Ishikawa (cell line): ENCODE results near the gene SPATA6L.

ENCODE experiments used
- CEBPB ChIP-seq: IDR thresholded peaks from 2 replicates; pipeline ENCODE4 v1.6.1; 2012
- CREB1 ChIP-seq: IDR thresholded peaks from 2 replicates; pipeline ENCODE4 v1.6.1; 2012; ENCODE audit warnings: low read depth
- EGR1 ChIP-seq: IDR thresholded peaks from 2 replicates; pipeline ENCODE4 v1.6.1; 2012
- EP300 ChIP-seq: IDR thresholded peaks from 2 replicates; pipeline ENCODE4 v1.6.1; 2012; ENCODE audit warnings: borderline replicate concordance
- FOXM1 ChIP-seq: IDR thresholded peaks from 2 replicates; pipeline ENCODE4 v1.6.1; 2012; ENCODE audit warnings: low read depth, borderline replicate concordance
- NFIC ChIP-seq: IDR thresholded peaks from 2 replicates; pipeline ENCODE4 v1.6.1; 2012
- RAD21 ChIP-seq: IDR thresholded peaks from 2 replicates; pipeline ENCODE4 v1.6.1; 2012; ENCODE audit warnings: low read depth
- TAF1 ChIP-seq: IDR thresholded peaks from 2 replicates; pipeline ENCODE4 v1.6.1; 2012; ENCODE audit warnings: low read depth, mild to moderate bottlenecking
- TCF12 ChIP-seq: IDR thresholded peaks from 2 replicates; pipeline ENCODE4 v1.6.1; 2012; ENCODE audit warnings: low read depth
- TEAD4 ChIP-seq: IDR thresholded peaks from 2 replicates; pipeline ENCODE4 v1.6.1; 2012
- YY1 ChIP-seq: IDR thresholded peaks from 2 replicates; pipeline ENCODE4 v1.6.1; 2012; ENCODE audit warnings: low read depth
- ZBTB7A ChIP-seq: IDR thresholded peaks from 2 replicates; pipeline ENCODE4 v1.6.1; 2012; ENCODE audit warnings: low read depth
- TF ChIP-seq, protein P1 (sequence below): IDR thresholded peaks from 2 replicates; pipeline ENCODE4 v1.6.1; 2012; ENCODE audit warnings: low read depth, mild to moderate bottlenecking
- TF ChIP-seq, protein P2 (sequence below): IDR thresholded peaks from 2 replicates; pipeline ENCODE4 v1.6.1; 2012
- TF ChIP-seq, protein P3 (sequence below): IDR thresholded peaks from 2 replicates; pipeline ENCODE4 v1.6.1; 2012

SPATA6L gene

GRCh38 chr9:4669890-4670289 is 3.6 kb upstream of the SPATA6L start:
- no peak for TF ChIP-seq CREB1
- no peak for TF ChIP-seq EGR1
- TF ChIP-seq RAD21, result no peak
- no peak for TF ChIP-seq YY1

DNA sequence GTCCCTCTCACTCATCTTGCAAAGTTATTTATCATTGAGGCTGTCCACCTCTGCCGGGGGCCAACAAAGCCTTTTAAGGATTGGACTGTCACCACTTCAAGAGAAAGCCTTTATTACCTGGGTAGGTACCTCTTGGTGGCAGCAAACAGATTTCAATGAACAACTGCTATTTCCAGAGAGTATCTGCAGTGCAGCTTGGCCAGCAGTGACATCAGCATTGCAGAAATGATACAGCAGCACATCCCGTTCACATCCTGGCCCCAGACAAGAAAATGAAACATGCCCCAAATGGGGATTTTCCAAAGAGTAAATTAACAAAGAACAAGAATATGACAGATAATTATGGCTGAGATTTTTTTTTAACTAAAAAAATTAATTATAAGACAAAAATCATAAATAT is 2.3 kb upstream of the SPATA6L start:
- no peak for TF ChIP-seq EP300

GRCh38 chr9:4667681-4668080 is 1.4 kb upstream of the SPATA6L start:
- TF ChIP-seq CEBPB, result no peak
- TF ChIP-seq FOXM1, result no peak
- TF ChIP-seq TCF12, result no peak
- no peak for TF ChIP-seq NFIC
- TF ChIP-seq, protein P1, sequence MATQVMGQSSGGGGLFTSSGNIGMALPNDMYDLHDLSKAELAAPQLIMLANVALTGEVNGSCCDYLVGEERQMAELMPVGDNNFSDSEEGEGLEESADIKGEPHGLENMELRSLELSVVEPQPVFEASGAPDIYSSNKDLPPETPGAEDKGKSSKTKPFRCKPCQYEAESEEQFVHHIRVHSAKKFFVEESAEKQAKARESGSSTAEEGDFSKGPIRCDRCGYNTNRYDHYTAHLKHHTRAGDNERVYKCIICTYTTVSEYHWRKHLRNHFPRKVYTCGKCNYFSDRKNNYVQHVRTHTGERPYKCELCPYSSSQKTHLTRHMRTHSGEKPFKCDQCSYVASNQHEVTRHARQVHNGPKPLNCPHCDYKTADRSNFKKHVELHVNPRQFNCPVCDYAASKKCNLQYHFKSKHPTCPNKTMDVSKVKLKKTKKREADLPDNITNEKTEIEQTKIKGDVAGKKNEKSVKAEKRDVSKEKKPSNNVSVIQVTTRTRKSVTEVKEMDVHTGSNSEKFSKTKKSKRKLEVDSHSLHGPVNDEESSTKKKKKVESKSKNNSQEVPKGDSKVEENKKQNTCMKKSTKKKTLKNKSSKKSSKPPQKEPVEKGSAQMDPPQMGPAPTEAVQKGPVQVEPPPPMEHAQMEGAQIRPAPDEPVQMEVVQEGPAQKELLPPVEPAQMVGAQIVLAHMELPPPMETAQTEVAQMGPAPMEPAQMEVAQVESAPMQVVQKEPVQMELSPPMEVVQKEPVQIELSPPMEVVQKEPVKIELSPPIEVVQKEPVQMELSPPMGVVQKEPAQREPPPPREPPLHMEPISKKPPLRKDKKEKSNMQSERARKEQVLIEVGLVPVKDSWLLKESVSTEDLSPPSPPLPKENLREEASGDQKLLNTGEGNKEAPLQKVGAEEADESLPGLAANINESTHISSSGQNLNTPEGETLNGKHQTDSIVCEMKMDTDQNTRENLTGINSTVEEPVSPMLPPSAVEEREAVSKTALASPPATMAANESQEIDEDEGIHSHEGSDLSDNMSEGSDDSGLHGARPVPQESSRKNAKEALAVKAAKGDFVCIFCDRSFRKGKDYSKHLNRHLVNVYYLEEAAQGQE, result no peak
- no peak for TF ChIP-seq EP300
- TF ChIP-seq EGR1, result no peak

- no peak for TF ChIP-seq ZBTB7A
- TF ChIP-seq EP300, result no peak
Observed at GRCh38 chr9:4665357-4665756, 923 bp downstream of the SPATA6L start.

- TF ChIP-seq NFIC (no peak), RAD21 (no peak), EP300 (no peak), CEBPB (no peak), CREB1 (no peak), YY1 (no peak), FOXM1 (no peak), ZBTB7A (no peak), TCF12 (no peak)
- TF ChIP-seq, protein P2, sequence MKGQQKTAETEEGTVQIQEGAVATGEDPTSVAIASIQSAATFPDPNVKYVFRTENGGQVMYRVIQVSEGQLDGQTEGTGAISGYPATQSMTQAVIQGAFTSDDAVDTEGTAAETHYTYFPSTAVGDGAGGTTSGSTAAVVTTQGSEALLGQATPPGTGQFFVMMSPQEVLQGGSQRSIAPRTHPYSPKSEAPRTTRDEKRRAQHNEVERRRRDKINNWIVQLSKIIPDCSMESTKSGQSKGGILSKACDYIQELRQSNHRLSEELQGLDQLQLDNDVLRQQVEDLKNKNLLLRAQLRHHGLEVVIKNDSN, result no peak
- TF ChIP-seq, protein P3, sequence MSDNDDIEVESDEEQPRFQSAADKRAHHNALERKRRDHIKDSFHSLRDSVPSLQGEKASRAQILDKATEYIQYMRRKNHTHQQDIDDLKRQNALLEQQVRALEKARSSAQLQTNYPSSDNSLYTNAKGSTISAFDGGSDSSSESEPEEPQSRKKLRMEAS, result no peak
Observed at GRCh38 chr9:4663956-4664355, 2.3 kb downstream of the SPATA6L start.

DNA sequence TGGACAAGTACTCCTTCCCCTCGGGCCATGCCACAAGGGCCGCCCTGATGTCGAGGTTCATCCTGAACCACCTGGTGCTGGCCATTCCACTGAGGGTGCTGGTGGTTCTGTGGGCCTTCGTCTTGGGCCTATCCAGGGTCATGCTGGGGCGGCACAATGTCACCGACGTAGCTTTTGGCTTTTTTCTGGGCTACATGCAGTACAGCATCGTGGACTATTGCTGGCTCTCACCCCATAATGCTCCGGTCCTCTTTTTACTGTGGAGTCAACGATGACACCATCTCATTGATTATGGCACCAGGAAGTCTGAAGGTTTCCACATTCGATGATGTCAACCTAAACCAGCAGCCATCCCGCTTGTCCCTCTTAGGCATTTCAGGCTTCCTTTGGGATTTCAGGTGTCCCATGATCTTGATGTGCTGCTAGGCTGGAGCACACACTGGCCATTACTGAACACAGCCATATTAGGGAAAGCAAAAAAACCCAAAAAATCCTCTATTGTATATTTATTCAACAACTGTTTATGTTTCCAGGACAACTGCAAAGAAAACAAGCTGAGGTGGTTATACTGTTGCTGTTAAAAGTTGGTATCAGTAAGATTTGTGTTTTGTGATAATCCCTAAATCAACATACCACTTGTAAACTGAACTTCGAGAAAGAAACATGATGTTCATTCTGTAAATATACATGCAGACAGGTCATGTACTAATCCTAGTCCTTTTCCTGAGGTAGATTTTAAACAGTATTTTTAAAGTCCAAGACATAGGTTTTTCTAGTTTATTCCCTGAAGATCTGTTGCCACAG is 3.1 kb downstream of the SPATA6L start:
- TF ChIP-seq TAF1 (no peak), EP300 (no peak), ZBTB7A (no peak), CREB1 (no peak), FOXM1 (no peak), RAD21 (no peak), NFIC (no peak), YY1 (no peak), TCF12 (no peak), TEAD4 (no peak), CEBPB (no peak), EGR1 (no peak)
- TF ChIP-seq, protein P2, result no peak
- TF ChIP-seq, protein P3, result no peak
- TF ChIP-seq, protein P1, result no peak
